ENCODE data around the gene CDK13.
"Not testable (repeated sequence)": the region's sequence is repeated elsewhere in the genome, so short reads cannot be mapped to it uniquely, and the experiment has no call there.

CDK13 gene

GRCh38 chr7:40072268-40072667, 122.2 kb downstream of the CDK13 start:
- no peak for DNase-seq
- in situ Hi-C loops (cut with HindIII; ENCODE audit: low pct_ligation_motif_present, low pct_unique_long_range_greater_than_20kb, low sequenced_read_pairs), result no loop called here

- in situ Hi-C loops (cut with HindIII; ENCODE audit: low pct_ligation_motif_present, low pct_unique_long_range_greater_than_20kb, low sequenced_read_pairs), result no loop called here
- DNase-seq, result no peak
Measured at GRCh38 chr7:40073239-40073638, 123.2 kb downstream of the CDK13 start.

DNA sequence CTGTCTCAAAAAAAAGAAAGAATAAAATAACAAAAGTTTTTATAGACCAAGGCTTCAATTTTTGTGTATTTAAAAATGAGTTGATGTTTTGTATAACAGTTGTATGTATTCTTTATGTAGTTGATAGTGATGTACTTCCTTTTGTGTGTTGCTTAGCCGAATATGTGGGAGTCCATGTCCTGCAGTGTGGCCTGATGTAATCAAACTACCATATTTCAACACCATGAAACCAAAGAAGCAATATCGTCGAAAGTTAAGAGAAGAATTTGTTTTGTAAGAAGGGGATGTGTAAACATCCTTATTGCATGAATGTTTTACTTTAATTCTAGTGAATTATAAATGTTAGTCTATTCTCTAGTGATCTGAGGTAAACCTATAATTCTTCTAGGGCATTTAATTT, 127.8 kb downstream of the CDK13 start:
- DNase-seq, result no peak
- in situ Hi-C loops (cut with HindIII; ENCODE audit: low pct_ligation_motif_present, low pct_unique_long_range_greater_than_20kb, low sequenced_read_pairs), result no loop called here

DNA sequence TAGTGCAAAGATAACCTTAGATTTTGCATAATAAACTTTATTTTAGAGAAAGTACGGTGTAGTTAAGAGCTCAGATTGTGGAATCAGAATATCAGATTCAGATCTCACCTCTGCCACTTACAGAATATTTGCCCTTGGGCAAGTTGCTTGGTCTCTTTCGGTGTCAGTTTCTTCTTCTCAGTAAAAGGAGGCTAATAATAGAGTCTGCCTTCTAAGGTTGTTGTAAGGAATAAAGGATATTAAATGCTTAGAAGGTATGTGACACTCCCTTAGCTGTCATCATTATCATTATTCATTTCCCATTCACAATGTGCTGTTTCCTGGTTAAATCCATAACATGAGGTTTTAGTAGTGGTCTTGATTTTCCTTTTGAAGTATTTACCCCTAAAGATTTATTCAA, 142.1 kb downstream of the CDK13 start:
- in situ Hi-C loops (cut with HindIII; ENCODE audit: low pct_ligation_motif_present, low pct_unique_long_range_greater_than_20kb, low sequenced_read_pairs), result no loop called here
- no peak for DNase-seq

DNA sequence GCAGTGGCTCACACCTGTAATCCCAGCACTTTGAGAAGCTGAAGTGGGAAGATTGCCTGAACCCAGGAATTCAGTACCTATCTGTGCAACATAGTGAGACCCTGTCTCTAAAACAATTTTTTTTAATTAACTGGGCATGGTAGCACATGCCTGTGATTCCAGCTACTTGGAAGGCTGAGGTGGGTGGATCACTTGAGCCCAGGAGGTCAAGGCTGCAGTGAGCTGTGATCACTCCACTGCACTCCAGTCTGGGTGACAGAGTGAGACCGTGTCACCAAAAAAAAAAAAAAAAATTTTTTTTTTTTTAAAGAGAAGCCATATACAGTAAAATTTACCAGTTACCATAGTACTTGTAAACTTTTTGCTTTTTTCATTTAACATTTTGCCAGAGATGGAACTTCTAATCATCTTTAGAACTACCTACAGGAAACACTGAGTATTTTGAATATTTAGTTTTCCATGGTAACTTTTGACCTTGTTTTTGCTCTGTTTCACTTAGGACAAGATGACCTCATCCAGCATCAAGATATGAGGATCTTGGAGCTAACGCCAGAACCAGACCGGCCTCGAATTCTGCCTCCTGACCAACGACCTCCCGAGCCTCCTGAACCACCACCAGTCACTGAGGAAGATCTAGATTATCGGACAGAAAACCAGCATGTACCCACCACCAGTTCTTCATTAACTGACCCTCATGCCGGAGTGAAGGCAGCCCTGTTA, 143.7 kb downstream of the CDK13 start:
- in situ Hi-C loops (cut with HindIII; ENCODE audit: low pct_ligation_motif_present, low pct_unique_long_range_greater_than_20kb, low sequenced_read_pairs), result no loop called here
- no peak for DNase-seq

GRCh38 chr7:40095230-40095629, 145.2 kb downstream of the CDK13 start:
- in situ Hi-C loops (cut with HindIII; ENCODE audit: low pct_ligation_motif_present, low pct_unique_long_range_greater_than_20kb, low sequenced_read_pairs), result no loop called here
- DNase-seq, result no peak

GRCh38 chr7:40095695-40096327, 145.8 kb downstream of the CDK13 start:
- in situ Hi-C loops (cut with HindIII; ENCODE audit: low pct_ligation_motif_present, low pct_unique_long_range_greater_than_20kb, low sequenced_read_pairs), result no loop called here
- DNase-seq, result no peak

DNA sequence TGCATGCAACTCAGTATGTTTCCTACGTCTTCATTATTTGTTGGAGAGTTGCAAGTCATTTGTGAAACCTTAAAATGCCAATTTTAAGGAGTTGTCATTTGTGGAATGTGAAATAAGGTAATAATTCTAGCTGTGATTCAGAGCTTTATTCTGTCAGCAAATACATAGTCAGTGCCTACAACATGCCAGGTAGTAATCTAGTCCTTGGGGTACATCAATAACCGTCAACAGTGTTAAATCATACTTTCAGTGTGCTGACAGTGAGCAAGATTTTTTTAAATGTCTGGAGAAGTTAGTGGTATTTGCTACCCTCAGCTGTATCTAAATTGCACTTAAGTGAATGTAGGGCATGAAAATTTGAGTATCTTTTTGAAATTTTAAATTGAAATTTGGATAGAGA, 147.7 kb downstream of the CDK13 start:
- in situ Hi-C loops (cut with HindIII; ENCODE audit: low pct_ligation_motif_present, low pct_unique_long_range_greater_than_20kb, low sequenced_read_pairs), result no loop called here
- no peak for DNase-seq

DNA sequence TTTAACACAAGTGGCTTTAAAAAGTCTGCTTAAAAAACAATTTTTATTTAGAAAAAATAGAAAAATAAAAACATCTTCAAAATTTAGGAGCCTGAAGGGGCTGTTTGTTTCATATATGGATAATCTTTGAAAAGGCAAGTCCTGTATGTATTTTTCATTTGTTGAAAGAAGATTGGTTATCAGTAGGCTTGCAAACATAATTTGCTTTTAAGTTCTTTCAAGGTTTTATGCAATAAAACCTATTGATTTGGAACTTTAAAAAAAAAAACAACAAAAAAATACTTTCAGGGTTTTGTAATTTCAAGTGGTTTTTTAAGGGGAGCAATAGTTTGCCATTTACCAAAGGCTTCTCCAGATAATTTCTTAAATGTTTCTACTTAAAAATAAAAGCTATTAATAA, 148.8 kb downstream of the CDK13 start:
- in situ Hi-C loops (cut with HindIII; ENCODE audit: low pct_ligation_motif_present, low pct_unique_long_range_greater_than_20kb, low sequenced_read_pairs), result no loop called here
- DNase-seq, result no peak

GRCh38 chr7:40099837-40100236, 149.8 kb downstream of the CDK13 start:
- in situ Hi-C loops (cut with HindIII; ENCODE audit: low pct_ligation_motif_present, low pct_unique_long_range_greater_than_20kb, low sequenced_read_pairs), result no loop called here
- no peak for DNase-seq

DNA sequence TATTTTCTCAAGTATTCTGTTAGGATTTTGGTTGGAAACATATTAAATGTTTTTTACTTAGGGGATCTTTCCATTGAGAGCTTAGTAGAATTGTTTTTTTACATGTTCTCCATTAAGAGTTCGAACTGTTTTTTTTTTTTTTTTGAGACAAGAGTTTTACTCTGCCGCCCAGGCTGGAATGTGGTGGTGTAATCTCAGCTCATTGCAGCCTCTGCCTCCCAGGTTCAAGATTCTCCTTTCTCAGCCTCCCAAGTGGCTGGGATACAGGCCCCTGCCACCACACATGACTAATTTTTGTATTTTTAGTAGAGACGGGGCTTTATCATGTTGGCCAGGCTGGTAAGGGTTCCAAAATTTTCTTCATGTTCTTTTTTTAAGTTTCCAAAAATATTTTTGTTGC, 151.1 kb downstream of the CDK13 start:
- DNase-seq, result no peak
- in situ Hi-C loops (cut with HindIII; ENCODE audit: low pct_ligation_motif_present, low pct_unique_long_range_greater_than_20kb, low sequenced_read_pairs), result no loop called here

DNA sequence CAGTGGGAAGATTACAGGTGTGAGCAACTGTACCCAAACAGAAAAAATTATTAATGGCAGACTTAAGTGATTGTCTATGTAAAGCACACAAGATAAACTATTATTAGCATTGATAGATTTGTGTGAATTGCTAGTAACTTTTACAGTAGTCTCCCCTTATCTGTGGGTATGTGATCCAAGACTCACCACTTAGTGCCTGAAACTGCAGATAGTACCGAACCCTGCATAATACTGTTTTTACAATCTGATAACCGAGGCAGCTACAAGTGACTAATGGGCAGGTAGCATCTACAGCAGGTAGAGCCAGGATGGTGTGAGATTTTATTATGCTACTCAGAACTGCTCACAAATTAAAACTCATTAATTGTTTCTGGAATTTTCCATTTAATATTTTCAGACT, 152.8 kb downstream of the CDK13 start:
- no peak for DNase-seq
- in situ Hi-C loops (cut with HindIII; ENCODE audit: low pct_ligation_motif_present, low pct_unique_long_range_greater_than_20kb, low sequenced_read_pairs), result no loop called here

DNA sequence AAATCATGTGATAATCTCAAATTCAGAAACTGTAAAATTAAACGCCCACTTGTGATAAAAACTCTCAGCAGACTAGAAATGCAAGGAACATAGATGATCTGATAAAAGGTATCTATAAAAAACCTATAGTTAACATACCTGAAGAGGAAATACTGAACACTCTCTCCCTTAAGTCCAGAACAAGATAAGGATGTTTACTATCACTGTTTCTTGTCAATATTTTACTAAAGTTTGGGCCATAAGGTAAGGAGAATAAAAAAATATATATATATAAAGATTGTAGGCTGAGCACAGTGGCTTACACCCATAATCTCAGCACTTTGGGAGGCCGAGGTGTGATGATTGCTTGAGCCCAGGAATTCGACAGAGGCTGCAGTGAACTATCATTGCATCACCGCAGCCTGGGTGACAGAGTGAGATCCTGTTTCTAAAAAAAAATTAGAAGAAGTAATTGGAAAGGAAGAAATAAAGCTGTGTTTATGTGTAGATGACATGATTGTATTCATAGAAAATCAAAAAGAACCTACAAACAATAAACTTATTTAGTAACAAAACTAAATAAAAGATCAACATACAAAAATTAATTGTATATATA, 155.9 kb downstream of the CDK13 start:
- no peak for DNase-seq
- in situ Hi-C loops (cut with HindIII; ENCODE audit: low pct_ligation_motif_present, low pct_unique_long_range_greater_than_20kb, low sequenced_read_pairs), result no loop called here

- no peak for DNase-seq
- in situ Hi-C loops (cut with HindIII; ENCODE audit: low pct_ligation_motif_present, low pct_unique_long_range_greater_than_20kb, low sequenced_read_pairs), result no loop called here
Measured at GRCh38 chr7:40115936-40116335, 165.9 kb downstream of the CDK13 start.

DNA sequence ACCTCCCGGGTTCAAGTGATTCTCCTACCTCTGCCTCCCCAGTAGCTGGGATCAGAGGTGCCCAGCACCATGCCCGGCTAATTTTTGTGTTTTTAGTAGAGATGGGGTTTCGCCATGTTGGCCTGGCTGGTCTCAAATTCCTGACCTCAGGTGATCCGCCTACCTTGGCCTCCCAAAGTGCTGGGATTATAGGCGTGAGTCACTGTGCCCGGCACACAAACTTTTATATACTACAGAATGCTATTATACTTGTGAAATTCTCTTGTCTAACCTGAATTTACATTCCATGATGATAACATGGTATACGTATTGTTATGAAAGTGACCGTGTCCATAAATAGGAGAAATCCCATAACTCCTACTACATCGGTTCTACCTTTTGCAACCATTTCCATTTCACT, 167.1 kb downstream of the CDK13 start:
- not testable (repeated sequence) for DNase-seq

GRCh38 chr7:40118201-40118600, 168.1 kb downstream of the CDK13 start:
- DNase-seq; in situ Hi-C loops (cut with HindIII; ENCODE audit: low pct_ligation_motif_present, low pct_unique_long_range_greater_than_20kb, low sequenced_read_pairs): not testable (repeated sequence)

More for the DNA sequence above, 167.1 kb downstream of the CDK13 start:
- in situ Hi-C loops (cut with HindIII; ENCODE audit: low pct_ligation_motif_present, low pct_unique_long_range_greater_than_20kb, low sequenced_read_pairs), result not testable (repeated sequence)

DNA sequence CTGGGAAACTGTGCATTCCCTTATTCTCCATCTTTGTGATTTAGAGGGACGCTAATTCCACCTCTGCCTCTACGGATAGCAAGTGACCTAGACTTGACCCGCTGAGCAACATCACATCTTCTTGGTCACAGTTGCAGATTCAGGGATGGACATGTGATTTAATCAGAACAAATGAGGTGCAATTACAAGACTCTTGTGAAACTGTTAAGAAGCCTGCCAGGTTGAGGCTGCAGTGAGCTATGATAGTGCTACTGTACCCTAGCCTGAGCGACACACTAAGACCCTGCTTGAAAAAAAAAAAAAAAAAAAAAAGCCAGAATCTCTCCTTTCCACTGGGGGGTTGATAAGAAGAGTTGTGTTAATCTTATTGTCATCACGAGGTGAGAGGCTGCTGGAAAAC, 170.0 kb downstream of the CDK13 start:
- in situ Hi-C loops (cut with HindIII; ENCODE audit: low pct_ligation_motif_present, low pct_unique_long_range_greater_than_20kb, low sequenced_read_pairs), result no loop called here

GRCh38 chr7:40122100-40122939, 172.3 kb downstream of the CDK13 start:
- DNase-seq; in situ Hi-C loops (cut with HindIII; ENCODE audit: low pct_ligation_motif_present, low pct_unique_long_range_greater_than_20kb, low sequenced_read_pairs): not testable (repeated sequence)

More for the DNA sequence above, 170.0 kb downstream of the CDK13 start:
- no peak for DNase-seq

DNA sequence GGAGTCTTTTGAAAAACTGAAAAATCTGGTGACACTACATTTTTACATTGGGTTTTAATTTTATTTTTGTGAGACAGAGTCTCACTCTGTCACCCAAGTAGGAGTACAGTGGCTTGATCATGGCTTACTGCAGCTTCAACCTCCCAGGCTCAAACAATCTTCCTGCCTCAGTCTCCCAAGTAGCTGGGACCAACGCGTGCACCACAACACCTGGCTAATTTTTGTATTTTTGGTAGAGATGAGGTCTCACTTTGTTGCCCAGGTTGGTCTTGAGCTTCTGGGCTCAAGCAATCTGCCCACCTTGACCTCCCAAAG, 172.8 kb downstream of the CDK13 start:
- no peak for DNase-seq
- in situ Hi-C loops (cut with HindIII; ENCODE audit: low pct_ligation_motif_present, low pct_unique_long_range_greater_than_20kb, low sequenced_read_pairs), result no loop called here

Data from ACHN (cell line).